PC-3 (cell line): ENCODE measurements around the gene TBXAS1.

Experiments used
- EZH2phosphoT487 ChIP-seq: fragments of 300-600 bp; sonication (generic); IDR thresholded peaks from 2 replicates; pipeline ENCODE4 v1.6.1; 2018; ENCODE audit warnings: mild to moderate bottlenecking, antibody characterized with exemption, low read length, borderline replicate concordance
- TF ChIP-seq, protein P1 (sequence below): fragments of 300-600 bp; sonication (generic); conservative IDR thresholded peaks from 2 replicates; pipeline ENCODE4 v1.5.1; 2017; ENCODE audit warnings: antibody characterized with exemption, low read depth, mild to moderate bottlenecking, low read length

- TF ChIP-seq, protein P1, sequence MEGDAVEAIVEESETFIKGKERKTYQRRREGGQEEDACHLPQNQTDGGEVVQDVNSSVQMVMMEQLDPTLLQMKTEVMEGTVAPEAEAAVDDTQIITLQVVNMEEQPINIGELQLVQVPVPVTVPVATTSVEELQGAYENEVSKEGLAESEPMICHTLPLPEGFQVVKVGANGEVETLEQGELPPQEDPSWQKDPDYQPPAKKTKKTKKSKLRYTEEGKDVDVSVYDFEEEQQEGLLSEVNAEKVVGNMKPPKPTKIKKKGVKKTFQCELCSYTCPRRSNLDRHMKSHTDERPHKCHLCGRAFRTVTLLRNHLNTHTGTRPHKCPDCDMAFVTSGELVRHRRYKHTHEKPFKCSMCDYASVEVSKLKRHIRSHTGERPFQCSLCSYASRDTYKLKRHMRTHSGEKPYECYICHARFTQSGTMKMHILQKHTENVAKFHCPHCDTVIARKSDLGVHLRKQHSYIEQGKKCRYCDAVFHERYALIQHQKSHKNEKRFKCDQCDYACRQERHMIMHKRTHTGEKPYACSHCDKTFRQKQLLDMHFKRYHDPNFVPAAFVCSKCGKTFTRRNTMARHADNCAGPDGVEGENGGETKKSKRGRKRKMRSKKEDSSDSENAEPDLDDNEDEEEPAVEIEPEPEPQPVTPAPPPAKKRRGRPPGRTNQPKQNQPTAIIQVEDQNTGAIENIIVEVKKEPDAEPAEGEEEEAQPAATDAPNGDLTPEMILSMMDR = no peak
- no peak for TF ChIP-seq EZH2phosphoT487
Measured at GRCh38 chr7:139960157-139960556, 131.1 kb downstream of the TBXAS1 start.
